Measurements from ENCODE around the gene DNAJC2.

DNA sequence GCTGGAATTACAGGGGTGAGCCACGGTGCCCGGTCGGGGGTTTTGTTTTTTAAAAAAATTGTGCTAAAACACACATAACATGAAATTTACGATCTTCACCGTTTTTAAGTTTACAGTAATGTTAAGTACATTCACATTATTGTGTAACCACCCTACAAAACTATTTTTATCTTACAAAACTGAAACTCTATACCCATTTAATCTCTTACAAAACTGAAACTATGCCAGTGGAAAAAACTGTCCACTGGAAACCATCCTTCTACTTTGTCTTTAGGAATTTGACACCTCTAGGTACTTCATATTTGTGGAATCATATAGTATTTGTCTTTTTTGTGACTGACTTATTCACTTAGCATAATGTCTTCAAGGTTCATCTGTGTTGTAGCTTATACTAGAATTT lies 1.8 kb upstream of the DNAJC2 start:
- no peak for TF ChIP-seq EZH2 (IDR thresholded peaks at IDR 0.05; ENCODE audit: low read length, missing control alignments)
- TF ChIP-seq, protein P1, sequence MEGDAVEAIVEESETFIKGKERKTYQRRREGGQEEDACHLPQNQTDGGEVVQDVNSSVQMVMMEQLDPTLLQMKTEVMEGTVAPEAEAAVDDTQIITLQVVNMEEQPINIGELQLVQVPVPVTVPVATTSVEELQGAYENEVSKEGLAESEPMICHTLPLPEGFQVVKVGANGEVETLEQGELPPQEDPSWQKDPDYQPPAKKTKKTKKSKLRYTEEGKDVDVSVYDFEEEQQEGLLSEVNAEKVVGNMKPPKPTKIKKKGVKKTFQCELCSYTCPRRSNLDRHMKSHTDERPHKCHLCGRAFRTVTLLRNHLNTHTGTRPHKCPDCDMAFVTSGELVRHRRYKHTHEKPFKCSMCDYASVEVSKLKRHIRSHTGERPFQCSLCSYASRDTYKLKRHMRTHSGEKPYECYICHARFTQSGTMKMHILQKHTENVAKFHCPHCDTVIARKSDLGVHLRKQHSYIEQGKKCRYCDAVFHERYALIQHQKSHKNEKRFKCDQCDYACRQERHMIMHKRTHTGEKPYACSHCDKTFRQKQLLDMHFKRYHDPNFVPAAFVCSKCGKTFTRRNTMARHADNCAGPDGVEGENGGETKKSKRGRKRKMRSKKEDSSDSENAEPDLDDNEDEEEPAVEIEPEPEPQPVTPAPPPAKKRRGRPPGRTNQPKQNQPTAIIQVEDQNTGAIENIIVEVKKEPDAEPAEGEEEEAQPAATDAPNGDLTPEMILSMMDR (conservative IDR thresholded peaks at IDR 0.05 in 1 of 2, IDR thresholded peaks at IDR 0.05 in 1 of 2; ENCODE audit: low read depth in 1 of 2, low read length in 2 of 2) = no peak

All from fibroblast of lung (primary cell).